ENCODE measurements around the gene PALS2. TPM values are rescaled to one million over a fixed set of nuclear protein-coding genes. Genes with fewer than 3 reads are reported as not detected.

Gene PALS2
- total RNA-seq, 2 donors from 2014 or later = 8.2 to 9.0 TPM

- Histone ChIP-seq H3K4me3 (no peak overlapping the region), H3K4me1 (peaks cover 0 to 14% of the 10 kb centered on the region in 2 donors), H3K27ac (no peak overlapping the region), H3K27me3 (no peaks in the 10 kb centered on the region), H3K36me3 (no peaks in the 10 kb centered on the region), H3K9me3 (no peaks in the 10 kb centered on the region)
- TF ChIP-seq CTCF (IDR thresholded peaks at IDR 0.05) = no peak
- DNase-seq (ENCODE audit: low spot score) = no peak
These were observed 1.7 kb downstream of the PALS2 start for GRCh38 chr7:24574950-24575349.

DNA sequence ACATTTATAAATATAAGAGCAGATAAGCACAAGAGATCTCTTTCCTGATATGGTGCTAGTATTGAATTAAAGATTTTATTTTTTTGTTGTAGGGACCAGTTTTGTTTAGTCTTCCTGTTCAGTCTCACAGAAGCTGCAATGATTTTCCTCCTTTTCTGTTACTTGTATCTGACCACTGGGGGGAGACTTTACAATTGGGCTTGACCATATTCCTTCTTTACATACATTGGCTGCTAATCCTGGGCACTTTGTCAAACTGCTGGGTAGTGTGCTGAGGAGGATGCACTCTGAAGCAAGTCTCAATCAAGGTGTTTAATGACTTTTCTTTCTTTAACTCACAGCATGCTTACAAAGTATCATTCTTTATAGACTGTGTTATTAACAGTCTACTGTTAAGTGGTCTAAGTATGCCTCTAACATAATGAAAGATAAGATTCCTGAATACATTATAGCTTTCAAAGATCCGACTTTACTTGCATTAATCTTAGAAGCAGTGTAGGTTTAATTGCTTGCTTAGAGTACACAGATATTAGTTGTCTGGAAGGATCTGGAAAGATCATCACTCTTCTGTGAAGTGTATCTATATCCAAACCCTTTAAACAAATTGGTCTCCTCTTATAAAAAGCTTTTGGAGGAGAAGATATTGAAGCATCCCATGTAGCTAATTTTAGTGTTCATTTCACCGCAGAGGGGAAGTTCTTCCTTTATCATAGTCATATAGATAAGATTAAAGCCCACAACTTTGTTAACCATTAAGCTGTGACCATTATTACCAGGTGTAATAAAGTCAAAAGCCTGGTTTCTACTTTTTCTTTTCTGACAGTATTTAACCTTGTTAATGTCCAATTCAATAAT is 3.1 kb downstream of the PALS2 start:
- H3K27me3 ChIP-seq = no peaks in the 10 kb centered on the region
- H3K9me3 ChIP-seq = no peaks in the 10 kb centered on the region
- H3K27ac ChIP-seq = no peak overlapping the region
- H3K36me3 ChIP-seq = no peaks in the 10 kb centered on the region
- no peak overlapping the region for H3K4me3 ChIP-seq
- peak; percentile 31 to 64 for TF ChIP-seq CTCF (IDR thresholded peaks at IDR 0.05)
- no peak for DNase-seq (ENCODE audit: low spot score)
- peaks cover 0 to 14% of the 10 kb centered on the region in 2 donors for H3K4me1 ChIP-seq

DNA sequence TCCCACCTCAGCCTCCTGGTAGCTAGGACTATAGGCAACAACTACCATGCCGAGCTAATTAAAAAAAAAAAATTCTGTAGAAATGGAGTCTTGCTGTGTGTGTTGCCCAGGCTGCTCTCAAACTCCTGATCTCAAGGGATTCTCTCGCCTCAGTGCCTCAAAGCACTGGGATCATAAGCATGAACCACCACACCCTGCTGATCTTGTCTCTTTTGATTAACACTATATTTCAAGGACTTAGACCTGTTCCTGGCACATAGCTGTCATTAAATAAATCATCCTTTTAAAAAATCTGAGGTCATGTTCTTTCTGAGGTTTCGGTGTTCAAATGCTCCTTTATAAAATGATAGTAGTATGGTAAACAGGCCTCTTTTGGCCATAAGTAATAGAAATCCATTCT is 4.8 kb downstream of the PALS2 start:
- H3K9me3 ChIP-seq = no peaks in the 10 kb centered on the region
- DNase-seq (ENCODE audit: low spot score) = no peak
- TF ChIP-seq CTCF (IDR thresholded peaks at IDR 0.05) = no peak
- no peak overlapping the region for H3K27ac ChIP-seq
- no peaks in the 10 kb centered on the region for H3K36me3 ChIP-seq
- no peaks in the 10 kb centered on the region for H3K27me3 ChIP-seq
- H3K4me3 ChIP-seq = no peak overlapping the region
- H3K4me1 ChIP-seq = peaks cover 0 to 8% of the 10 kb centered on the region in 2 donors

DNA sequence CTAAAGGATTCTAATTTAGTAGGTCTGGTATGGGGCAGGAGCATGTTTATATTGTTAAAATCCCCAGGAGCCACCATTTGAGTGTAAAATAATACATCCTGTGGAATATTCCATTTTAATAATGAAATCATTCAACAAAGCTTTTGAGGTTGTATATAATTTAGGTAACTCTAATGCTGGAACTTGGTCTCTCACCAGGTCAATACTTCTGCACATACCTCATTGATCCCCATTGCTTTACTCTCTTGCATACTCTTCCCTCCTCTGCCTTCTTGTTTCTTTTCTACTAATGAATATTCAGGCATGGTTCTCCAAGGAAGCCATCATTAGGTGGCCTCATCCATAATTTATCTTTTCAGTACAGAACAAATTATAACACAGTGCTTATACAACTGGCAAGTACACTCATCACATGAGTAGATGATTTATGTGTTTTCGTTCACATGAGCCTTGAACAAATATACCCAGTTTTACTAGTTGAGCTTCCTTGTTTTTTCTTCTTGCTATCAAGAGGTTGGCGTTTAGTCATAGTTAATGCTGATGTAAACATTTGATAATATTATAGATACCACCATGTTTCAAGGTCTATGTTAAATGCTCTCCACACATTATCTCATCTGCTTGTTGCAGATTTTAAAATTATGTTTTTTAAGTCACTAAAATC is 7.2 kb downstream of the PALS2 start:
- Histone ChIP-seq H3K27me3 (no peaks in the 10 kb centered on the region), H3K4me3 (no peak overlapping the region), H3K4me1 (no peaks in the 10 kb centered on the region), H3K36me3 (no peaks in the 10 kb centered on the region), H3K9me3 (no peaks in the 10 kb centered on the region), H3K27ac (no peak overlapping the region)
- no peak for TF ChIP-seq CTCF (IDR thresholded peaks at IDR 0.05)
- DNase-seq (ENCODE audit: low spot score) = no peak

- Histone ChIP-seq H3K36me3 (no peaks in the 10 kb centered on the region), H3K4me1 (no peaks in the 10 kb centered on the region), H3K4me3 (no peak overlapping the region), H3K27ac (no peak overlapping the region), H3K9me3 (no peaks in the 10 kb centered on the region), H3K27me3 (no peaks in the 10 kb centered on the region)
- no peak for TF ChIP-seq CTCF (IDR thresholded peaks at IDR 0.05)
- no peak for DNase-seq (ENCODE audit: low spot score)
These were observed 8.9 kb downstream of the PALS2 start for GRCh38 chr7:24582166-24582565.

Measured in right atrium auricular region (tissue), 2 donors.